Tibial artery (tissue), 4 donors: ENCODE data around the gene USP6NL.

Experiments used
- DNase-seq, 2 donors: peaks; one replicate each; pipeline ENCODE4 v3.0.0-alpha.2; 2019
- H3K27ac ChIP-seq, 2 donors: fragments of 200-600 bp; sonication (generic) in 1 of 2; 1 replicate in 1 of 2; 2 replicates in 1 of 2; pipeline ENCODE4 v1.5.1; 2018 to 2019; ENCODE audit warnings: mild to moderate bottlenecking in 1 of 2
- H3K27me3 ChIP-seq, 2 donors: fragments of 200-600 bp; sonication (generic) in 1 of 2; one replicate each; pipeline versions ENCODE4 v1.5.1 to v1.6.0; 2016 to 2019
- H3K36me3 ChIP-seq, 3 donors: fragments of 200-600 bp; sonication (generic) in 2 of 3; one replicate each; pipeline ENCODE4 v1.5.1; 2016 to 2019; ENCODE audit warnings: mild to moderate bottlenecking in 2 of 3
- H3K4me1 ChIP-seq, 4 donors: fragments of 200-600 bp; sonication (generic) in 2 of 4; 1 replicate in 3 of 4; 2 replicates in 1 of 4; pipeline ENCODE4 v1.5.1; 2016 to 2019
- H3K4me3 ChIP-seq, 2 donors: fragments of 200-600 bp; sonication (generic) in 1 of 2; 1 replicate in 1 of 2; 2 replicates in 1 of 2; pipeline ENCODE4 v1.5.1; 2018 to 2019; ENCODE audit warnings: mild to moderate bottlenecking in 2 of 2
- H3K9me3 ChIP-seq, 3 donors: fragments of 200-600 bp; sonication (generic) in 1 of 3; one replicate each; pipeline ENCODE4 v1.5.1; 2016 to 2019
- intact Hi-C: fragments of 100-400 bp; cut with DNase I; formaldehyde crosslinking; loops from one replicate; pipeline ENCODE4 v1.15.0; 2023; ENCODE audit warnings: low total_unique reads
- TF ChIP-seq, protein P1 (sequence below), 2 experiments: fragments of 200-600 bp in 1 of 2; fragments of 450-650 bp in 1 of 2; IDR thresholded peaks; one replicate each; pipeline ENCODE4 v1.5.1; 2017 to 2019; ENCODE audit warnings: antibody characterized with exemption in 2 of 2, mild to moderate bottlenecking in 1 of 2, moderate library complexity in 1 of 2

USP6NL gene

DNA sequence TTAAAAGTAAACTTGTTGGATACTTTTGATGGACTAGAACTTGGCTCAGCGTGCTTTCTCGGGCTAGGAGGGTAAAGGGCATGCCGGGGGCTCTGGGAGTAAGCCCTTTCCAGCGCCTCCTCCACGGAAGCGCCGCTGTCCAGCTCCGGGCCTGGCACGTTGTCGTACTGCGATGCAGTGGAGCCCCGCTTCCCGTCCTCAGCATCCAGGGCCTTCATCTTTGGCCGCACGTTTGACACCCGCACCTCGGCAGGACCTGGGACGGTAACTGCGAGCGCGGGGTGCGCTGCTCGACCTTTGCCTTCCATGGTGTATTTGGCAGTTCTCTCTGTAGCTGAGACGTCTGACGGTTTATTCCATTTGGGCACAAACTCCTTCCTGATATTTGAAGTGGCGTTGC, 148.3 kb downstream of the USP6NL start:
- Histone ChIP-seq H3K4me1 (no peaks in the 10 kb centered on the region), H3K4me3 (no peak overlapping the region), H3K27me3 (no peaks in the 10 kb centered on the region), H3K9me3 (no peaks in the 10 kb centered on the region), H3K36me3 (peaks cover 17 to 32% (median 25%) of the 10 kb centered on the region in 3 donors), H3K27ac (no peak overlapping the region)
- intact Hi-C loops: no loop called here
- DNase-seq: no peak
- TF ChIP-seq, protein P1, sequence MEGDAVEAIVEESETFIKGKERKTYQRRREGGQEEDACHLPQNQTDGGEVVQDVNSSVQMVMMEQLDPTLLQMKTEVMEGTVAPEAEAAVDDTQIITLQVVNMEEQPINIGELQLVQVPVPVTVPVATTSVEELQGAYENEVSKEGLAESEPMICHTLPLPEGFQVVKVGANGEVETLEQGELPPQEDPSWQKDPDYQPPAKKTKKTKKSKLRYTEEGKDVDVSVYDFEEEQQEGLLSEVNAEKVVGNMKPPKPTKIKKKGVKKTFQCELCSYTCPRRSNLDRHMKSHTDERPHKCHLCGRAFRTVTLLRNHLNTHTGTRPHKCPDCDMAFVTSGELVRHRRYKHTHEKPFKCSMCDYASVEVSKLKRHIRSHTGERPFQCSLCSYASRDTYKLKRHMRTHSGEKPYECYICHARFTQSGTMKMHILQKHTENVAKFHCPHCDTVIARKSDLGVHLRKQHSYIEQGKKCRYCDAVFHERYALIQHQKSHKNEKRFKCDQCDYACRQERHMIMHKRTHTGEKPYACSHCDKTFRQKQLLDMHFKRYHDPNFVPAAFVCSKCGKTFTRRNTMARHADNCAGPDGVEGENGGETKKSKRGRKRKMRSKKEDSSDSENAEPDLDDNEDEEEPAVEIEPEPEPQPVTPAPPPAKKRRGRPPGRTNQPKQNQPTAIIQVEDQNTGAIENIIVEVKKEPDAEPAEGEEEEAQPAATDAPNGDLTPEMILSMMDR (IDR thresholded peaks at IDR 0.05): no peak

DNA sequence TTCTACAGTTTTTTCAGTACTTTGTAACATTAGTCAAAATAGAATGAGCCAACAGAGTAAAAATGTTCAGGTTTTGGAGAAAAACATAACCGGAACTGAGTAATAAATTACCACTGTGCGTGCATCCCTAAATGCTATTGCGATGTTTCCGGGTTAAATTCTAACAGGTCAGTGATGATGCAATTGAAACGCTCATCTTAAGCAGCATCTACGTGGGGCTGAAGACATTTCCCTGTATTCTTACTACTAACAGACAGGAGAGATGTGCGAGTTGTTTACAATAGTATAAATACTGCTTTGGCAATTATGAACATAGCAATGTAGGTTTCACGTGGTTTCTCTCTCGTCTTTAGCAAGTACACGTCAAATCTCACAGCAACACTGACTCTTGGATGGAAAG, 149.4 kb downstream of the USP6NL start:
- intact Hi-C loops: no loop called here
- TF ChIP-seq, protein P1 (IDR thresholded peaks at IDR 0.05): no peak
- Histone ChIP-seq H3K27ac (no peak overlapping the region), H3K9me3 (no peaks in the 10 kb centered on the region), H3K36me3 (peaks cover 17 to 32% (median 25%) of the 10 kb centered on the region in 3 donors), H3K4me1 (no peaks in the 10 kb centered on the region), H3K4me3 (no peak overlapping the region), H3K27me3 (no peaks in the 10 kb centered on the region)
- DNase-seq: no peak

DNA sequence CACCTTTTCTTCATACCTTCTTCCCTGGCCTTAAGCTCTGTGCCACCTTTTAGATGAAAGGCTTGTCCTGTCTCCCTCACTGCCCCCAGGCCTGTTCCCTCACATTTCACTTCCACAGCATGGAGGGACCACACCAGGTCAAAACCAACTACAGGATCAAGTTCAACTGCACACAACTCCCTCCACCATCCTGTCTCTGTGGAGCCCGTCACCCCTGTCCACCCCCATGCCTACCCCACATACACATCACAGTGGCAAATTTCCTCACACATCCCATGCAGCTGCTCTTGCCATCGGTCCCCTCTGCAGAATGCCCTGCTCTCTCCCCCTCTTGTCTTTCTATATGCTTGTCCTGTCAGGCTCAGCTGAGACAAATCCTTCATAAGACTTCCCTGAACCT, 154.1 kb downstream of the USP6NL start:
- H3K4me3 ChIP-seq: no peak overlapping the region
- no peak overlapping the region for H3K27ac ChIP-seq
- no peaks in the 10 kb centered on the region for H3K4me1 ChIP-seq
- H3K27me3 ChIP-seq: no peaks in the 10 kb centered on the region
- peaks cover 2 to 10% (median 5%) of the 10 kb centered on the region in 3 donors for H3K36me3 ChIP-seq
- no peak for DNase-seq
- TF ChIP-seq, protein P1 (IDR thresholded peaks at IDR 0.05): no peak
- H3K9me3 ChIP-seq: no peaks in the 10 kb centered on the region
- intact Hi-C loops: no loop called here

DNA sequence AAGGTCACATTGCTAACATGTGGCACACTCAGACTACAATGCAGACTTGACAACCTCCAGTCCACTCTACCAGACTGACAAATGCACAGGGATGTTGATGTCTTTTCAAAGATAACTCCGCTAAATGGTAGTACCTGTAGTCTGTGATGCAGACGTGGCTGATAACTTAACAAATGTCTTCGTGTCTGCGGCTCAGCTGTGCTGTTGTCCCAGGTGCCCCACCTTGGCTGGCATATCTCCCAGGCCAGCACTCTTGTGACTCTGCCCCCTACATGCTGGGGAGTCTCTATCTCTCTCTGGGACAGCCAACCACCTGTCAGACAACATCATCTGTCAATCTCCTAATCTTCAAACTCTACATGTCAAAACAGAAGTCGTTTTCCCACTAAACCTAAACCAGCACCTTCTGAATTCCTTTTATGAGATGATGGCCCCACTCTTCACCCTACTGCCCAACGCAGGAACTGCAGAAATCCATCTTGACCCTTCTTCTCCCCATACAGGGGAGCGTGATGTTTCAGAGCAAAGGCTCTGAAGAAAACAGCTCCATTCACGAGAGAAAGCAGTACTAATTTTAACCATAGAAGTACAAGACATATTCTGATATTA, 156.4 kb downstream of the USP6NL start:
- intact Hi-C loops: no loop called here
- Histone ChIP-seq H3K4me3 (no peak overlapping the region), H3K36me3 (no peaks in the 10 kb centered on the region), H3K9me3 (no peaks in the 10 kb centered on the region), H3K27me3 (no peaks in the 10 kb centered on the region), H3K4me1 (no peaks in the 10 kb centered on the region), H3K27ac (no peak overlapping the region)
- TF ChIP-seq, protein P1 (IDR thresholded peaks at IDR 0.05): no peak
- DNase-seq: no peak

DNA sequence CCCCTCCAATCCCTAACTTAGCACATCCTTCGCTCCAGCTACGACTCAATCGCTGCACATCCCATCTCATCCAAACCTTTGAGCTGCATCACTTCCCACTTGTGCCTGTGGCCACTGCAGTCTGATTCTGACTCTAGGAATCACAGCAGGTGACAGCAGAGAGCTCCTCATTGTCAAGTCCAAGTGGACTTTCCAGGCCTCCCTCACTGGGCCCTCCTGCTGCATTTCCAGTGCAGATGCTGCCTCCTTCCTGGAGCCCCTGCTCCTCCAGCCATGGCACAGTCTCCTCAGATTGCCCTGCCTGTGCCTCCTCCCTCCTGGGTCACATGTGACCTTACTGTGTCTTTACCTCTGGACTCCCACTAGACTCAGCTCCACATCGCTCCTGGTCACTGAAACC, 157.3 kb downstream of the USP6NL start:
- TF ChIP-seq, protein P1 (IDR thresholded peaks at IDR 0.05): no peak
- H3K27me3 ChIP-seq: peaks cover 0 to 2% of the 10 kb centered on the region in 2 donors

More for the DNA sequence above, 157.3 kb downstream of the USP6NL start:
- Histone ChIP-seq H3K4me3 (no peak overlapping the region), H3K36me3 (no peaks in the 10 kb centered on the region), H3K27ac (no peak overlapping the region), H3K4me1 (no peaks in the 10 kb centered on the region), H3K9me3 (no peaks in the 10 kb centered on the region)
- no peak for DNase-seq
- intact Hi-C loops: no loop called here
